Hematopoietic multipotent progenitor cell treated with erythropoietin and hydrocortisone succinate and interleukin-3 and kit ligand, for 6 days (in vitro differentiated cells): Measurements from ENCODE around the gene LETM1.

Experiments used
- DNase-seq: peaks from one replicate; pipeline ENCODE4 v3.0.0-alpha.2; 2015

The LETM1 gene

GRCh38 chr4:1822568-1823544 is 33.1 kb downstream of the LETM1 start:
- no peak for DNase-seq

GRCh38 chr4:1821679-1822567 is 34.0 kb downstream of the LETM1 start:
- DNase-seq: no peak

- DNase-seq: no peak
Measured at GRCh38 chr4:1819816-1820215, 36.1 kb downstream of the LETM1 start.

- DNase-seq: no peak
Measured at GRCh38 chr4:1819284-1819683, 36.7 kb downstream of the LETM1 start.

GRCh38 chr4:1815997-1816860 is 39.7 kb downstream of the LETM1 start:
- DNase-seq: no peak

GRCh38 chr4:1815096-1815996 is 40.6 kb downstream of the LETM1 start:
- DNase-seq: no peak

GRCh38 chr4:1814453-1814852 is 41.5 kb downstream of the LETM1 start:
- no peak for DNase-seq

- no peak for DNase-seq
Measured at GRCh38 chr4:1813915-1814314, 42.0 kb downstream of the LETM1 start.

- DNase-seq: no peak
Measured at GRCh38 chr4:1813231-1813630, 42.7 kb downstream of the LETM1 start.

- DNase-seq: no peak
Measured at GRCh38 chr4:1812720-1813119, 43.2 kb downstream of the LETM1 start.

- no peak for DNase-seq
Measured at GRCh38 chr4:1810765-1811164, 45.2 kb downstream of the LETM1 start.

GRCh38 chr4:1809754-1810502 is 46.0 kb downstream of the LETM1 start:
- DNase-seq: peak; percentile 86

GRCh38 chr4:1808851-1809753 is 46.9 kb downstream of the LETM1 start:
- DNase-seq: no peak

- DNase-seq: no peak
Measured at GRCh38 chr4:1808396-1808795, 47.6 kb downstream of the LETM1 start.

GRCh38 chr4:1807332-1807777 is 48.6 kb downstream of the LETM1 start:
- DNase-seq: no peak

GRCh38 chr4:1806596-1807331 is 49.2 kb downstream of the LETM1 start:
- no peak for DNase-seq

- no peak for DNase-seq
Measured at GRCh38 chr4:1806223-1806564, 49.8 kb downstream of the LETM1 start.

- DNase-seq: no peak
Measured at GRCh38 chr4:1805493-1806222, 50.3 kb downstream of the LETM1 start.
